ENCODE results near the gene DDX18. TPM values are rescaled to one million over a fixed set of nuclear protein-coding genes. Genes with fewer than 3 reads are reported as not detected.

The DDX18 gene
- total RNA-seq, 4 donors from 2014 or later: 27.7 to 51.5 (median 39.2) TPM

GRCh38 chr2:117879003-117879402, 64.5 kb downstream of the DDX18 start:
- Histone ChIP-seq H3K27ac (no peak overlapping the region), H3K9me3 (no peaks in the 10 kb centered on the region), H3K36me3 (no peaks in the 10 kb centered on the region), H3K27me3 (no peaks in the 10 kb centered on the region), H3K4me3 (no peak overlapping the region), H3K4me1 (no peaks in the 10 kb centered on the region)
- no peak for DNase-seq
- WGBS, 2 donors: 72 to 93% methylated on average over 2 of the region's 2 CpGs
- TF ChIP-seq CTCF (IDR thresholded peaks at IDR 0.05): no peak
- no peak for TF ChIP-seq POLR2A (IDR thresholded peaks at IDR 0.05)
- intact Hi-C loops (cut with DNase I): no loop called here

Other genes with a start within 250 kb of the DDX18 start
- gene CCDC93, start 199.4 kb downstream of the DDX18 start, total RNA-seq: 10 to 100 TPM; 10.6 to 20.4 (median 17.2) TPM